HG03135 (cell line): ENCODE data around the gene ITGA8.
"Not testable (repeated sequence)": the region's sequence is repeated elsewhere in the genome, so short reads cannot be mapped to it uniquely, and the experiment has no call there.

Source experiments
- ATAC-seq: cut with Tn5 transposase; IDR thresholded peaks from one replicate; pipeline ENCODE4 v1.9.1; 2021; ENCODE audit warnings: mild to moderate bottlenecking, moderate library complexity; ENCODE audit not compliant: unreplicated experiment

Gene ITGA8

DNA sequence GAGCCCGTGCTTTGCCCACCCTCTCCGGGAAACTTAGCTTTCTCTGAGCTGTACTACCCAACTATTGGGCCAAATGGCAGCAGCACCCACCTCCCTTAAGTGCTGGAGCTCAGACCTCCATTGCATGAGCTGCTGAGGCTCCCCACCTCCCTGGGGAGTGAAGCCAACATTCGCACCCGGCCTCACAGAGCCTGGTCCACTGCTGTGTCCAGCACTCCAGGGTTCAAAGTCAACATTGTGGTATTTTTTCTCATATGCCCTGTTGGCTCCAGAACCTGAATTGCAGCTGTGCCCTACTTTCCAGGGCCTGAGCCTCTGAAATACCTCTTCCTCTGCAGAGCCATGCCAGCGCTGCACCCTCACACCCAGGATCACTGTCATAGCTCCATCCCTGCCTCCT, 29.7 kb downstream of the ITGA8 start:
- ATAC-seq: no peak

DNA sequence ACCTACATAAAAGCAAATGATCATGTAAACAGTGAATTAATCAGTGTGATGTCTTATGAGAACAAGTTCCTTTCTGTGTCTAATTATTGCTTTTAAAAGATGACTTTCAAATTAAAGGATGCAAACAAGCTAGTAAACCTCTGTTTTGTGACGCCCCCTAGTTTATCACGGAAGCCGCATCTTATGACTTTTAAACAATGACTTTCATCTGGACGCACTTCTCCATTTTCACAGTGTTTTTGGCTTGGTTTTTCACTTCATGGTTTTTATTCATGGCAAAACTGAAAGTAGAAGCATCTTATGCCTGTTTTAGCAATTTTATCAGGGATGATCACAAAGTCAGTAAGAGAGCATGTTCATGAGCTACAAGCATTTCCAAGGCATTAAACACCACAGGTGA, 35.0 kb downstream of the ITGA8 start:
- no peak for ATAC-seq

DNA sequence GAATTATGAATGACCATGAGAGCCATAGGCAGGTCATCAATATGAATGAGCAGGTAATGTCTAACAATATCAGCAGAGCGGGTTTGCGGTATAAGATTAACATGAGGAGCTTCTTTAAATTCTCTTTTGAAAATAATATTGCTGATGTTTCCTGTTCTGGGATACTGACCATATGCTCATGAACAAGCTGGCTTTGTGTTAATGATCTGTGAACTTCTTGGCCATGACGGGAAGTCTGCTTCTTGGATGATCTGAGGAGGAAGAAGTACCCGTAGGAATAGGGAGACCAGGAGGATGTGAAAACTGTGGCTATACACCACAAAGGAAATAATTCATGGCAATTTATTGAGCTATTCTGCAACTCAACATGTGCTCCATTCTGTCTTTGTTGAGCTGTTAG, 38.6 kb downstream of the ITGA8 start:
- no peak for ATAC-seq

DNA sequence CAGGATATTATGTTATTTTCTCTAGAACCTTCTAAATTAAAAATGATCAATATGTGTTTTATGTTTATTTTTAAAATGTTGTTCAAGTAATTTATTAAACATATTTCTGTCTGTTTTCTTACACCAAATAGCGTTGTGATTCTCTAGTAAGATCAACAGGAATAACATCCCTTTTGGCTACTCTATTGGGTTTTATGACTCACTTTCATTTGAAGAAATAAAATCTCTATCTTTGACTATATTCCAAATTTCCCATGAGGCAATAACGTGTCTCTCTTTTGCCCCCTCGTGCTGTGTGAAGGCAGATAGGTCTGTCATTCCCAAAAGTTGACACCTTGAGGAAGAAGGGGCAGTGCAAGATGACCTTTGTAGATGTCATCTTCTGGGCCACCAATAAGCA, 40.9 kb downstream of the ITGA8 start:
- ATAC-seq: no peak

DNA sequence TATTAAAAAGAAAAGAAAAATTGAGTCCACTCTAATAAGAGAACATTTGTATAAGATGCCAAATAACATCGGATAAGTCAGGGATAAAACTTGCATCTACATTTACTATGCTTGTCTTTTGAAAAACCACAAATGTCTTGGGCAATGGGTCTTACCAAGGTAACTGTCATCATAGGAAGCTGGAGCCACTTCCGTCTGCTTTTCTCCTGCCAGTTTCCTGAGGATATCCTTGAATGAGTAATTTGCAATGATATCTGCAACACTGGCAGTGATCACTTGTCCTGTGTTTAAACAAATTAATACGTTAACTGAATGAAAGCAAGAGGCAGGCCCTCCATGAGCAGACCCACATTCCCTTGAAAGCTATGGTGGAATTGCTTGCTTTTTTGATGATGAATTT, 47.3 kb downstream of the ITGA8 start:
- no peak for ATAC-seq

DNA sequence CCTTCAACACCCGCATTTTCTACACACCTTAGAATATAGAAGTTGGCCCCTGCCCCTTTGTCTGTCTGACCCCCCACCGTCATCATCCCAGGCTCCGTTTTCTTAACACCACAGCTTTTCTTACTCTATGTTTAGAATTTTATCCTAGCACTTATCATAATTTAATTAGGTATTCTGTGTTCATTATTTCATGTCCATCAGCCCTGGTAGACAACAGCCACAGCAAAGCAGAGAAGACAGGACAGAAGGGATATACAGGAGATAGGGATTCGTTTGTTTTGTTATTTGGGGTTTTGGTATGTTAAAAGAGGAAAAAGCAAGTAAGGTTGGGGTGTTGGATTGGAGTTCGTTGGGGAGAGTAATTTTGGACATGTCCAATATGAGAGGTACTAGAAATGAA, 48.8 kb downstream of the ITGA8 start:
- no peak for ATAC-seq

DNA sequence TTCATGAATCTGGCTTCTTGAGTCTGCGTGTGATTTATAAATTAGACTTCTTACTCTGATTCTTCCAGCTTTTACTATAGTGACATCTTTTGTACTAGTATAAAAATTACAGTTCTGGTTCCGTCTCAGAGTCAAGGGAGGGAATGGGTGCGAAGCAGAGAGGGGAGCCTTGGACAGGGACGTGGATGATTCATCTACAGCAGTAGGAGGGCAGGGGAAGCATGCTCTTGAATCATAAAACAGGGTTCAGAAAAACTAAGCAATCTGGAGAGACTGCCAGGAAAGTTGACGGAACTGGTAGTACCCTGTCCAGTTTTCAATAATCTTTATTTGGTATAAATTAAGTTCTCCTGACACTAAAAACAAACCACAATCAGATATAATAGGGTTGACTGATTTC, 58.1 kb downstream of the ITGA8 start:
- no peak for ATAC-seq

DNA sequence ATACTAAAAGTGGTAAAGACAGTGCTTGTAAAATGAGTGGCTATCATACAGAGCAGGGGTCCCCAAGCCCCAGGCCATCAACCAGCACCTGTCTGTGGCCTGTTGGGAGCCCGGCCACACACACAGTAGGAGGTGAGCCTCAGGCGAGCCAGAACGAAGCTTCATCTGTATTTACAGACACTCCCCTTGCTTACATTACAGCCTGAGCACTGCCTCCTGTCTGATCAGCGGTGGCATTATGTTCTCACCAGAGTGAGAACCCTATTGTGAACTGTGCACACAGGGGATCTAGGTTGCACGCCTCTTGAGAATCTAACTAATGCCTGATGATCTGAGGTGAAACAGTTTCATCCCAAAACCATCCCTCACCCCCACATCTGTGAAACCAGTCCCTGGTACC, 58.7 kb downstream of the ITGA8 start:
- no peak for ATAC-seq

DNA sequence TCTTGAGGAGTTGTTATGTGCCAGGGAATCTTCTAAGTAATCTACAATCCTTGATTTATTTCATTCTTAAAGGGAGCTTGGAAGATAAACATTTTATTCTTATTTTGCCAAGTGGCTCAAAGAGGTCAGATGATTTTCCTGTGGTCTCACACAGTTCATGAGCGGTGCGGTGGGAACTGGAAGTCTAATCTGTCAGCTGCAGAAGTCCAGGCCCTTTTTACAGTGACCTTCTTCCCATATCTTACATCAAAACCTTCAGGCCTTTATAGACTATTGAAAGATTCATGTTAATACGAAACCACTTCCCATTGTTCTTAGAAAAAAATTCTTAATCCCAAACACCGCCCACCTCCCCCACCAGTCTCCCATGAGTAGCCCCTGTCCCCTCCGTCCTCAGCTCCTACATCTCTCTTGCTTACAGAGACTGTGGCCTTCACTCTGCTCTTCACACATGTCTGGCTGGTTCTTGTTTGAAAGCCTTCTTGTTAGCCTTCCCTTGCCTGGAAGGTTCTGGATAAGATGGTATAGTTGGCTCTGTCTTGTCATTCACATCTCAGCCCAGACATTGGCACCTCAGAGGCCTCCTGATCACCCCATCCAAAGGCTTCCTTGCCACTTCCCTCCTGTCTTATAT, 61.5 kb downstream of the ITGA8 start:
- no peak for ATAC-seq

DNA sequence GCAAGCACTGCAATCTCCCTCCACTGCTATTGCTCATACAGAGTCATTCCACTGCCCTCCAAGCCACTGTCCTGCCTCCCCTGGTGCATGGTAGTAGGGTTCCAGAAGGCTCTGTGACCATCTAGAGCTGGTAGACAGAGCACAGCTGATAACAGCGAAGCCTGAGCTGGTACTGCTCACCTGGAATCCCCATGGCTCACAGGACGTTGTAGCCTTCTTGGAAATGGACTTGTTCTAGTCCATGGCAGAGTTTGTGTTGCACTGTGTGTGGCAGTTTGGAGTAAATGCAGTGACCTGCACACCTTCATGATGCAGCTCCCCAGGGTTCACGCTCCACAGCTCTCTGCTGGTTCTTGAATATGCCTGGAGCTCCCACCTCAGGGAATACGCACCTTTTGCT, 67.0 kb downstream of the ITGA8 start:
- ATAC-seq: no peak

DNA sequence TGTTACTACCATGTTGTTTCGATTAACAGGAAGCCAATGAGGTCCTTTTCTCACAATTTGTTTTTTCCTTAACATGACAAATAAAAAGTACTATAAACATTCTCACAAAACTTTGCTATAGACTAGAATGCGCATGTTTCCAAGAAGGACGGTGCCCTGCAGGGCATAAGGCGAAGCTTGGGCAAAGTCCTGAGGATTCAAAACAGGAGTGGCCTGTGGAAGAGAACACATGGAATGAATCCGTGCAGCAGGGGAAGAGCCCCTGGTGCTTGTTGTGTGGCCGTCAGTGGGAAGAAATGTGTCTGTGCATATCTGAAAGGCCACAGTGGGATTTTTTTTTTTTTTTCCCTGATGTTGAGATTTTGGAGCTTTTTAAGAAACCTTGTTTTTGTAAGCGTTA, 67.6 kb downstream of the ITGA8 start:
- ATAC-seq: no peak

DNA sequence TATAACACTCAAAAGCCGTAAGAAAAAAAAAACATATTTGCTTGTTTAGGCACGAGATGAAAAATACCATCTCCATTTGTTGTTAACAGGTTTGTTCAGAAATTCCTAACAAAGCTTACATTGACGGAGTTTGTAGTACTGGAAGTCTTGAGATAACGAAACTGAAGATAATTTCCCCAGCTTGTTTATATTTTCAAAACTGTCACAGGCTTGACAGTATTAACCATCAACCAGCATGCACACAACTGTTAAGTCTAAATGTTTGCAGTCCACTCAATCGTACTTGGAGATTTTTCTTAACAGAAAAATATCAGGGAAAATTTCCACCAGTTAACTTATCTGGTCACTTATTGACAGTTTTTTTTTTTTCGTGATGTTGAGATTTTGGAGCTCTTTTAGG, 68.5 kb downstream of the ITGA8 start:
- ATAC-seq: no peak

DNA sequence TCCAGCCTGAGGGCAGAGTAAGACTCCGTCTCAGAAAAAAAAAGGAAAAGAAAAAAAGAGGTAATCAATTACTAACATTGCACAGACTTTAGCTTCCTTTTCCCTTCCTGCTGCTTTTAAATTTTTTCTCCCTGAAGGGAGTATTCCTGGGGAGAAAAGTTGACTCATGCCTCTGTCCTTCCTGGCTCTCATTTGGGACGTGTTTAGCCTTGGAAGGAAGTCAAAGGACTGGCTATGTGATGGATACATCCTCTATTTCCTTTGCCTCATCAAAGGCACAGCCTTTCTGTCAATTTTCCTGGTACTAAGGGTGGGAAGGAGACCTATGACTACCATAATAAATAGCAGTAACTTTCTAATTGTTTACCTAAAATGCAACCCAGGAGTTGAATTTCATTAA, 77.6 kb downstream of the ITGA8 start:
- ATAC-seq: no peak

DNA sequence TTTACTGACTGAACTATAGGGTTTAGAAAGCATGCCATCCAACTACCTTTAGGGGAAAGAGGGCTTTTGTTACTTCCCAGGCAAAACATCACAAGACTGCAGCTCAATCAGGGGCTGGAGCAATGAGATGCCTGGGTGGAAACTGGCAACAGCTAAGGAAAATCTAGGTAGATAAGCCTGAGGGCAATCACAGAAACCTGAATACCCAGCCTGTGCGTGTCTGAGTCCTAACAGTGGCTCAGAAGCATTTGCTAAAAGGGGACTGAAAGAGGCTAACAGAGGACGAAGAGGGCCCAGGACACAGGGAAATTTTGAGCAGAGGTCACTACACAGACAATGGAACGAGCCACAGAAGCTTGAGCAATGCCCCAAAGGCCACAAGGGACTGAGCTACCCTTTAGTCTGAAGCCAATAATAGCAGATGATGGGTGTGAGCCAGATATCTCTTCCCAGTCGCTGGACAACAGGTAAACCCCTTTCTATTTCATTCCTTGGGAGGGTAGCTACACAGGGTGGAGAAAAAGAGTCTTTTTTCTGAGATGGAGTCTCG, 79.1 kb downstream of the ITGA8 start:
- ATAC-seq: no peak

DNA sequence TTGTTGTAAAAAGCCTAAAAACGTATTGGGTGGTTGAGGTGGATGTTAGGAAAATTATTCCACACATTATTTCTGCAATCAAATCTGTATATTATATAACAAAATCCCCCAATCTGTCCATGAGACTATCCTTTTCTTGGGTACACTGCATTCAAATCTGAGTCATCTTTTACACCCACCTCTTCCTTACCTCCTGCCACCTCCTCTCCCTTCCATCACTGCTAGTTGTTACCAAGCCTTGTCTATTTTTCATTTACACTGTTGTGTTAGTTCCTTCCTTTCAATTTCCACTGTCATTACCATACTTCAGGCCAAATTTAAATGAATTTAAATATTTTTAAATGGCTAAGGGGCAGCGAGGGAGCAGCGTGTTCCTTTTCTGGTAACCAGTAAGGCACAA, 83.3 kb downstream of the ITGA8 start:
- no peak for ATAC-seq

DNA sequence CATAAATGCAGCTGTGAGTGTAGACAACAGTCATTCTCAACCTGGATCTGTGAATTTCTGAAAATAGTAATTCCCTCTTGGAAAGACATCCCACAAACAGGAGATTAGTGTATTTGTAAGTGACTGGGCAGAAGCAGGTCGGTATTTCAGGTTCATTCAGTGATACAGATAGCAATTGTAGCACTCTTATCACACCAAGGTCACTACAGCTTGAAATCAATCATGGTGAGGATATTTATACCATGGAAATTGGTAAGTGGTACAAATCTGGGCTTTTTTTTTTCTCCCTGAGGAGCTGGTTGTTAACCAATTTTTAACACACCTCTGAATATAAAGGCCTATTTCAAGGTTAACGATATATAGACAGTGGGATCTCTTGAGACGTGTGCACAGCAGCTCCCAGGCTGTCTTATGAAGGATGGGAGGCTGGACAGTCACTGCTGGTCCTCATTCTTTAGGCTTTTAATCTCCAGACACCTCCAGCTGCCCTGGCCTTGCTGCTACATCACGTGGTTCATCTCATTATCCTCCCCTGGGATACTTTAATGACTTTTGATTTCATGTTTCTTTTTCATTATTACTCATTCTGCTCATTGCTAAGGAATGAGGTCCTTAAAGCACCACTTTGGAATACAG, 87.1 kb downstream of the ITGA8 start:
- ATAC-seq: no peak

DNA sequence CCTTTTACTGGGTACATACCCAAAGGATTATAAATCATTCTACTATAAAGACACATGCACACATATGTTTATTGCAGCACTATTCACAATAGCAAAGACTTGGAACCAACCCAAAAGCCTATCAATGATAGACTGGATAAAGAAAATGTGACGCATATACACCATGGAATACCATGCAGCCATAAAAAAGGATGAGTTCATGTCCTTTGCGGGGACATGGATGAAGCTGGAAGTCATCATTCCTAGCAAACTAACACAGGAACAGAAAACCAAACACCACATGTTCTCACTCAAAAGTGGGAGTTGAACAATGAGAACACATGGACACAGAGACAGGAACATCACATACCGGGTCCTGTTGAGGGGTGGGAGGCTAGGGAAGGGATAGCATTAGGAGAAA, 88.5 kb downstream of the ITGA8 start:
- not testable (repeated sequence) for ATAC-seq

DNA sequence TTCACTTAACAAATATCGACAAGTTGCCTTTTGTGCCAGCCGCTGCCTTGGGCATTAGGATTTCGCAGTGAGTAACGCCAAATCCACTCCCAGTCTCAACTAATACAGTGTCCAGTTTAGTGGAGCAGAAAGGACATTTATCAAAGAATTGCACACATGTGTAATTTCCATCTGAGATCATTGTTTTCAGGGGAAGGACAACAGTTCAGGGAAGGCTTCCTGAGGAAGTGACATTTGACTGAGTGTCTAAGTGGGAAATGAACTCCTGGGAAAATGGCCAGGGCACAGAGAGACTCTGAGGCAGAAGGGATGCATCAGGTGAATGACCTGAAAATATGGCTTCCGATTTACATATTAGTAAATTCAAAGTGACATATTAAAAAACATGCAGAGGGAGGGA, 89.4 kb downstream of the ITGA8 start:
- ATAC-seq: no peak

DNA sequence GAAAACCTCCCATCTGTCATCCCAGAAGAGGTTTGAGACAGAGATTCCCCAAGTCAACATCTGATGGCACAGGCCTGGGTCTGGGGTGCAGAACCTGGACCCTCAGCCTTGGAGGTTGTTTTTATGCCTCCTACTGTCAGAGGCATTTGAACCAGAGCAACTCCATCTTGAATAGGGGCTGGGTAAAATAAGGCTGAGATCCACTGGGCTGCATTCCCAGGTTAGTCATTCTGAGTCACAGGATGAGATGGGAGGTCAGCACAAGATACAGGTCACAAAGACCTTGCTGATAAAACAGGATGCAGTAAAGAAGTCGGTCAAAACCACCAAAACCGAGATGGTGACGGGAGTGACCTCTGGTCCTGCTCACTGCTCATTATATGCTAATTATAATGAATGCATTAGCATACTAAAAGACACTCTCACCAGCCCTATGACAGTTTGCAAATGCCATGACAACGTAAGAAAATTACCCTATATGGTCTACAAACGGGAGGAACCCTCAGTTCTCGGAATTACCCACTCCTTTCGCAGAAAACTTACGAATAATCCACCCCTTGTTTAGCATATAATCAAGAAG, 92.0 kb downstream of the ITGA8 start:
- ATAC-seq: no peak

DNA sequence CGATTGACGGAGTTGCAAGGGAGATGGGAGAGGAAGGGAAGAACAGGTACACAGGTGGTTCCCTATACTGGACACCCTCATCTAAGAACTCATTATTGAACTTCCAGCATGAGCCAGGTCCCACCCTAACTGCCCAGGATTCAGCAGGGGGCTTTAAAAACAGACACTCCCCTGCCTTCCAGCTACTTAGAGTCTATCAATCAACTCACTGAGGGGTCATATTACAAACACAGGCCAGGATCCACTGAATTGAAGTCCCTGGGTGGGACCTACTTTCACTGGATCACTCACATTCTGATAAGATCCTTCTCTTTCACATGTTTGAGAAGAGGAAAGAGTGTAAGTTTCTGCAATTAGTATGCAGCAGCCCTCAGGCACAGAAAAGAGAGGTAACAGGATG, 92.8 kb downstream of the ITGA8 start:
- ATAC-seq: no peak

DNA sequence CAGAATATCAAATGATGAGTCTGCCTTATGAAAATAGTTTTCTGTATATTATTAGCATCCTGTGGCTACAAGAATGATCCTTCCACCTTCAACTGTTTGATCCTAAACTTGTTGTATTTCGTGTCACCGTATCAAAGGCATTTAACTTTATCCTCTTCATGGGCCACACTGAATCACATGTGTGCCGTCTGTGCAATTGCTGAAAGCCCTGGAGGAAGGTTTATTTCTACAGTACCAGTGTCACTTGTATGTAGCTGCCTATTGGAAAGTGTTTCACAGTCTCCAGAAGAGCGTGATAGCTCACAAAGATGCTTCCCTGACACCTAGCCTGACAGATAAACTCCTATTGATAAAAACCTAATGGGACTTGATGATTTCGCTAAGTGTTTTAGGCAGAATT, 94.5 kb downstream of the ITGA8 start:
- no peak for ATAC-seq

DNA sequence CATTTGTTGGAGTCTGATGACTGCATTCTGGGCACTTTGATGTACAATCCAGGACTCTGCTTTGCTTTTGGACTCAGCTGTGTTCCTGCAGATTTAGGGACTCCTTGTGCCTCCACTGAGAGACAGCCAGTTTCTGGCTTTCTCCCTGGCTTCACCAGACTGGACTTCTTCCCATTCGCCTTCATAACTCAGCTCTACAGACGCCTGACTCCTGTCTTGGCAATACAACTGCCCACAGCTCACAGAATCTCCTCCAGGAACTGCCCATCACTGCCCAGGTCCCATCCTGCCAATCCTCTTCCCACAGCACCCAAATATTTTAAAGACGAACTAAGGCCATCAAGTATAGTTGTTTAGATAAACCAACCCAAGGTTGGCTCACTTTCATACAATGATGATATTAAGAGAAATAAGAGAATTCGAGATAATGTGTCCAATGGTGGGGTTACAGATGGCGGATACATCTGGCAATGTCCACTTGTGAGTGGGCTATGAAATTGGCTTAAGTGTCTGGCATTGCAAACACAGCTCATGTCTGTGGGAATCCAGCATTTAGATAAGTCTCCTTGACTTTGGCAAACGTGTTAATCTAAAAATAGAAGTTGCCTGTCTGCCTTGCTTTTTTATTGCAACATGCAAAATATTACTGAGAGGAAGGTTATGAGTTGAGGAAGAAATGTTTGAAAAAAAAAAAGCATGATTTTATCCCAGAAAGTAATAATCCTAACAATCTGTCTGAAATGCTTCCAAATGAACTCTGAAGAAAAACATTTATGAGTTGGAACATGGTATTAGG, 95.1 kb downstream of the ITGA8 start:
- ATAC-seq: no peak
